NT2/D1 (cell line): ENCODE measurements around the gene GLIS2.

Experiments used
- DNase-seq: peaks from one replicate; pipeline ENCODE4 v3.0.0-alpha.2; 2011; ENCODE audit warnings: low read depth, low spot score
- H3K27me3 ChIP-seq: 2 replicates; pipeline ENCODE4 v1.6.0; 2011; ENCODE audit warnings: mild to moderate bottlenecking; ENCODE audit not compliant: insufficient read length, insufficient read depth
- H3K36me3 ChIP-seq: 2 replicates; pipeline ENCODE4 v1.6.1; 2011; ENCODE audit warnings: mild to moderate bottlenecking, low read length, mixed read lengths; ENCODE audit not compliant: insufficient read depth, insufficient read length
- H3K4me1 ChIP-seq: 2 replicates; pipeline ENCODE4 v1.5.1; 2011; ENCODE audit not compliant: insufficient read depth, insufficient read length
- H3K4me3 ChIP-seq: 2 replicates; pipeline ENCODE4 v1.5.1; 2011; ENCODE audit warnings: low read depth; ENCODE audit not compliant: insufficient read length
- H3K9ac ChIP-seq: 2 replicates; pipeline ENCODE4 v1.6.0; 2011; ENCODE audit warnings: low read depth; ENCODE audit not compliant: insufficient read length
- H3K9me3 ChIP-seq: 2 replicates; pipeline ENCODE4 v1.5.1; 2011; ENCODE audit warnings: mild to moderate bottlenecking, low read length; ENCODE audit not compliant: insufficient read depth
- SUZ12 ChIP-seq: IDR thresholded peaks from 2 replicates; pipeline ENCODE4 v1.6.1; 2011; ENCODE audit not compliant: insufficient read length, insufficient read depth; ENCODE audit errors: extremely low read depth
- YY1 ChIP-seq: IDR thresholded peaks from 2 replicates; pipeline ENCODE4 v1.6.1; 2011; ENCODE audit not compliant: insufficient read length, insufficient read depth
- ZNF274 ChIP-seq: IDR thresholded peaks from 2 replicates; pipeline ENCODE4 v1.6.1; 2011; ENCODE audit warnings: mild to moderate bottlenecking, low read depth, low read length

GLIS2 gene

GRCh38 chr16:4275861-4276260, 40.0 kb upstream of the GLIS2 start:
- Histone ChIP-seq H3K4me1 (no peaks in the 10 kb centered on the region), H3K27me3 (no peaks in the 10 kb centered on the region), H3K9ac (no peak overlapping the region), H3K4me3 (no peak overlapping the region), H3K36me3 (no peaks in the 10 kb centered on the region), H3K9me3 (peaks cover 4% of the 10 kb centered on the region)
- TF ChIP-seq SUZ12 (no peak), YY1 (no peak), ZNF274 (no peak)
- no peak for DNase-seq

- Histone ChIP-seq H3K4me1 (no peaks in the 10 kb centered on the region), H3K9me3 (peaks cover 9% of the 10 kb centered on the region), H3K9ac (no peak overlapping the region), H3K27me3 (no peaks in the 10 kb centered on the region), H3K36me3 (no peaks in the 10 kb centered on the region), H3K4me3 (no peak overlapping the region)
- TF ChIP-seq SUZ12 (no peak), ZNF274 (no peak), YY1 (no peak)
- no peak for DNase-seq
Observed at GRCh38 chr16:4277987-4278513, 37.8 kb upstream of the GLIS2 start.

- no peak for TF ChIP-seq ZNF274
- no peak for TF ChIP-seq SUZ12
- no peak for TF ChIP-seq YY1
Observed at GRCh38 chr16:4280625-4281024, 35.2 kb upstream of the GLIS2 start.

GRCh38 chr16:4283441-4283840, 32.4 kb upstream of the GLIS2 start:
- no peaks in the 10 kb centered on the region for H3K36me3 ChIP-seq
- no peak overlapping the region for H3K9ac ChIP-seq
- H3K9me3 ChIP-seq, result peaks cover 9% of the 10 kb centered on the region
- H3K4me1 ChIP-seq, result peaks cover 5% of the 10 kb centered on the region
- no peak for DNase-seq
- TF ChIP-seq YY1 (no peak), SUZ12 (no peak), ZNF274 (no peak)
- H3K27me3 ChIP-seq, result no peaks in the 10 kb centered on the region
- H3K4me3 ChIP-seq, result no peak overlapping the region

More at GRCh38 chr16:4280625-4281024, 35.2 kb upstream of the GLIS2 start:
- H3K27me3 ChIP-seq, result no peaks in the 10 kb centered on the region
- no peak for DNase-seq
- H3K36me3 ChIP-seq, result no peaks in the 10 kb centered on the region
- no peak overlapping the region for H3K4me3 ChIP-seq
- no peaks in the 10 kb centered on the region for H3K4me1 ChIP-seq
- H3K9me3 ChIP-seq, result peaks cover 9% of the 10 kb centered on the region
- H3K9ac ChIP-seq, result no peak overlapping the region

- Histone ChIP-seq H3K27me3 (no peaks in the 10 kb centered on the region), H3K36me3 (no peaks in the 10 kb centered on the region), H3K9ac (no peak overlapping the region), H3K4me1 (peaks cover 5% of the 10 kb centered on the region), H3K9me3 (peaks cover 9% of the 10 kb centered on the region), H3K4me3 (no peak overlapping the region)
- no peak for TF ChIP-seq YY1
- no peak for TF ChIP-seq ZNF274
- TF ChIP-seq SUZ12, result no peak
- DNase-seq, result no peak
Observed at GRCh38 chr16:4283939-4284338, 31.9 kb upstream of the GLIS2 start.

- TF ChIP-seq ZNF274, result no peak
- Histone ChIP-seq H3K4me1 (peaks cover 5% of the 10 kb centered on the region), H3K9me3 (peaks cover 9% of the 10 kb centered on the region), H3K9ac (no peak overlapping the region), H3K27me3 (no peaks in the 10 kb centered on the region), H3K4me3 (no peak overlapping the region), H3K36me3 (no peaks in the 10 kb centered on the region)
- no peak for DNase-seq
Observed at GRCh38 chr16:4285167-4285566, 30.7 kb upstream of the GLIS2 start.

- peaks cover 18% of the 10 kb centered on the region for H3K4me1 ChIP-seq
- DNase-seq, result no peak
- H3K9me3 ChIP-seq, result no peaks in the 10 kb centered on the region
- TF ChIP-seq ZNF274 (no peak), SUZ12 (no peak), YY1 (no peak)
- H3K4me3 ChIP-seq, result no peak overlapping the region
- no peak overlapping the region for H3K9ac ChIP-seq
- H3K27me3 ChIP-seq, result no peaks in the 10 kb centered on the region
- H3K36me3 ChIP-seq, result no peaks in the 10 kb centered on the region
Observed at GRCh38 chr16:4288148-4288921, 27.5 kb upstream of the GLIS2 start.
